ENCODE data around the gene VWA5B1. TPM values are rescaled to one million over a fixed set of nuclear protein-coding genes. Genes with fewer than 3 reads are reported as not detected.

VWA5B1 gene
- total RNA-seq, 3 donors from 2014 or later: 0.29 TPM; not detected in 2

DNA sequence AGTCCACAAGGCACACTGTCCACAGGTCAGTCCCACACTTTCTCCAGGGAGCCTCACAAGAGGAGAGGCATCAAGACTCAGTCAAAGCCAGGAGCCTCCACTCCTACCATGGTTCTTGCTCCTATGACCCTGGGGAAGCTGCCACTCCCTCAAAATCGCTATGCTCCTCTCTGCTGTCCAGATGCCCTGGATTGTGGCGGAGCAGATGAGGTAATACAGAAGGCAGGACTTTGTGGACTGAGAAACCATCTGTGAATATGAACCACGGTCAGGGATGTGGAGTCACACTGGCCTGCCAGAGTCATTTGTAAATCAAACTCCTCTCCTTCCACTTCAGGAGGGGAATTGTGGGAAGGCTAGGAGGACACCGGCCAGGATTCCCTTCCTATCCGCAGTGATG lies 20.6 kb downstream of the VWA5B1 start:
- Histone ChIP-seq H3K4me1 (no peaks in the 10 kb centered on the region), H3K27me3 (no peaks in the 10 kb centered on the region), H3K4me3 (no peak overlapping the region), H3K36me3 (no peaks in the 10 kb centered on the region), H3K27ac (no peak overlapping the region), H3K9me3 (no peaks in the 10 kb centered on the region)
- intact Hi-C loops (cut with DNase I; ENCODE audit: low total_unique reads): no loop called here
- TF ChIP-seq, protein P1, sequence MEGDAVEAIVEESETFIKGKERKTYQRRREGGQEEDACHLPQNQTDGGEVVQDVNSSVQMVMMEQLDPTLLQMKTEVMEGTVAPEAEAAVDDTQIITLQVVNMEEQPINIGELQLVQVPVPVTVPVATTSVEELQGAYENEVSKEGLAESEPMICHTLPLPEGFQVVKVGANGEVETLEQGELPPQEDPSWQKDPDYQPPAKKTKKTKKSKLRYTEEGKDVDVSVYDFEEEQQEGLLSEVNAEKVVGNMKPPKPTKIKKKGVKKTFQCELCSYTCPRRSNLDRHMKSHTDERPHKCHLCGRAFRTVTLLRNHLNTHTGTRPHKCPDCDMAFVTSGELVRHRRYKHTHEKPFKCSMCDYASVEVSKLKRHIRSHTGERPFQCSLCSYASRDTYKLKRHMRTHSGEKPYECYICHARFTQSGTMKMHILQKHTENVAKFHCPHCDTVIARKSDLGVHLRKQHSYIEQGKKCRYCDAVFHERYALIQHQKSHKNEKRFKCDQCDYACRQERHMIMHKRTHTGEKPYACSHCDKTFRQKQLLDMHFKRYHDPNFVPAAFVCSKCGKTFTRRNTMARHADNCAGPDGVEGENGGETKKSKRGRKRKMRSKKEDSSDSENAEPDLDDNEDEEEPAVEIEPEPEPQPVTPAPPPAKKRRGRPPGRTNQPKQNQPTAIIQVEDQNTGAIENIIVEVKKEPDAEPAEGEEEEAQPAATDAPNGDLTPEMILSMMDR (IDR thresholded peaks at IDR 0.05): no peak
- no peak for DNase-seq (ENCODE audit: low spot score in 2 of 2)

DNA sequence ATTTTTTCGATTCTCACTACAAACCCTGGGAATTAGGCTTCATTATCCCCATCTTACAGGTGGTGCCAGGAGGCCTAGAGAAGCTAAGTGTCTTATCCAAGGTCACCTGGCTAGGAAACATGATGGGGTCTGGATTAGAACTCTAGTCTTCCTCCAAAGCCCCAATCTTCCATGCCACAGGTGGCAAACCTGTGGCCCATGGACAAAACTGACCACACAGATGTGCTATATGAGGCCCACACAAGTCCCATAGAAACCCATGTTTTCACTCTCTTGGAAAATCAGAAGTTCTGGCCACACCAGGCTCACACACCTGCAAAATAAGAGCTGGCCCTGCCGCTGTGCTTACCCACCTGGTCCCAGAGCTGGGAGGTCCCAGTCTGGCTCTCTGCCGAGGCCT lies 21.6 kb downstream of the VWA5B1 start:
- intact Hi-C loops (cut with DNase I; ENCODE audit: low total_unique reads): no loop called here
- Histone ChIP-seq H3K4me1 (no peaks in the 10 kb centered on the region), H3K4me3 (no peak overlapping the region), H3K36me3 (no peaks in the 10 kb centered on the region), H3K27me3 (no peaks in the 10 kb centered on the region), H3K27ac (no peak overlapping the region), H3K9me3 (no peaks in the 10 kb centered on the region)
- TF ChIP-seq POLR2AphosphoS5 (IDR thresholded peaks at IDR 0.05): no peak
- no peak for TF ChIP-seq POLR2A (IDR thresholded peaks at IDR 0.05)
- TF ChIP-seq, protein P1 (IDR thresholded peaks at IDR 0.05): no peak
- DNase-seq (ENCODE audit: low spot score in 2 of 2): no peak

GRCh38 chr1:20312818-20313217 lies 22.1 kb downstream of the VWA5B1 start:
- DNase-seq (ENCODE audit: low spot score in 2 of 2): no peak
- no peaks in the 10 kb centered on the region for H3K4me1 ChIP-seq
- no peak overlapping the region for H3K27ac ChIP-seq
- no peaks in the 10 kb centered on the region for H3K36me3 ChIP-seq
- H3K27me3 ChIP-seq: no peaks in the 10 kb centered on the region
- no peak overlapping the region for H3K4me3 ChIP-seq
- intact Hi-C loops (cut with DNase I; ENCODE audit: low total_unique reads): no loop called here
- H3K9me3 ChIP-seq: no peaks in the 10 kb centered on the region
- TF ChIP-seq, protein P1 (IDR thresholded peaks at IDR 0.05): no peak
- TF ChIP-seq POLR2A (IDR thresholded peaks at IDR 0.05) (no peak), POLR2AphosphoS5 (IDR thresholded peaks at IDR 0.05) (no peak)

DNA sequence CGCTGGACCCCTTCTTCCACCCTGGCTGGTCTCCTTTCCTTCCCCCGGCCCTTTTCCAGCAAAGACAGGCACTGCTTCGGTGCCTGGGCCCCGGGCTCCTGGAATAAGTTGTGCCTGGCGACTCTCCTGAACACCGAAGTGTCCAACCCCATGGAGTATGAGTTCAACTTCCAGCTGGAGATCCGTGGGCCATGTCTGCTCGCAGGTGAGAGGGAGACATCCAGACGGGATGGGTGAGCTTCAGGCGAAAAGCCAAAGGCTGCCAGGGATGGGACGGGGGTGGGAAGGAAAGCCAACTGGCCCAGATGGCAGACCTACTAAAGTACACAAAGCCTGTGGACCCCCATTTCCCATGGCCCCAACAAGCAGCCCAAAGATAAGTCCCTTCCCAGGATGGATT lies 26.8 kb downstream of the VWA5B1 start:
- Histone ChIP-seq H3K36me3 (no peaks in the 10 kb centered on the region), H3K4me3 (no peak overlapping the region), H3K27me3 (no peaks in the 10 kb centered on the region), H3K4me1 (no peaks in the 10 kb centered on the region), H3K9me3 (no peaks in the 10 kb centered on the region), H3K27ac (no peak overlapping the region)
- DNase-seq (ENCODE audit: low spot score in 2 of 2): no peak
- TF ChIP-seq, protein P1 (IDR thresholded peaks at IDR 0.05): no peak
- TF ChIP-seq POLR2A (IDR thresholded peaks at IDR 0.05) (no peak), POLR2AphosphoS5 (IDR thresholded peaks at IDR 0.05) (no peak)
- intact Hi-C loops (cut with DNase I; ENCODE audit: low total_unique reads): no loop called here

- Histone ChIP-seq H3K27me3 (no peaks in the 10 kb centered on the region), H3K27ac (no peak overlapping the region), H3K4me1 (no peaks in the 10 kb centered on the region), H3K9me3 (no peaks in the 10 kb centered on the region), H3K36me3 (no peaks in the 10 kb centered on the region), H3K4me3 (no peak overlapping the region)
- TF ChIP-seq, protein P1 (IDR thresholded peaks at IDR 0.05): no peak
- no peak for TF ChIP-seq POLR2AphosphoS5 (IDR thresholded peaks at IDR 0.05)
- no peak for TF ChIP-seq POLR2A (IDR thresholded peaks at IDR 0.05)
- intact Hi-C loops (cut with DNase I; ENCODE audit: low total_unique reads): no loop called here
- DNase-seq (ENCODE audit: low spot score in 2 of 2): no peak
These were observed 27.8 kb downstream of the VWA5B1 start for GRCh38 chr1:20318521-20318920.

Data from breast epithelium (tissue), 4 donors.